ENCODE data around the gene LAMC2. TPM values are rescaled to one million over a fixed set of nuclear protein-coding genes. Genes with fewer than 3 reads are reported as not detected.

The LAMC2 gene
- total and polyA plus RNA-seq, 2 of the 8 experiments (the other 6 are each of a cell fraction or from before 2014, with no cell fraction given), result 4.6 to 12.9 TPM

DNA sequence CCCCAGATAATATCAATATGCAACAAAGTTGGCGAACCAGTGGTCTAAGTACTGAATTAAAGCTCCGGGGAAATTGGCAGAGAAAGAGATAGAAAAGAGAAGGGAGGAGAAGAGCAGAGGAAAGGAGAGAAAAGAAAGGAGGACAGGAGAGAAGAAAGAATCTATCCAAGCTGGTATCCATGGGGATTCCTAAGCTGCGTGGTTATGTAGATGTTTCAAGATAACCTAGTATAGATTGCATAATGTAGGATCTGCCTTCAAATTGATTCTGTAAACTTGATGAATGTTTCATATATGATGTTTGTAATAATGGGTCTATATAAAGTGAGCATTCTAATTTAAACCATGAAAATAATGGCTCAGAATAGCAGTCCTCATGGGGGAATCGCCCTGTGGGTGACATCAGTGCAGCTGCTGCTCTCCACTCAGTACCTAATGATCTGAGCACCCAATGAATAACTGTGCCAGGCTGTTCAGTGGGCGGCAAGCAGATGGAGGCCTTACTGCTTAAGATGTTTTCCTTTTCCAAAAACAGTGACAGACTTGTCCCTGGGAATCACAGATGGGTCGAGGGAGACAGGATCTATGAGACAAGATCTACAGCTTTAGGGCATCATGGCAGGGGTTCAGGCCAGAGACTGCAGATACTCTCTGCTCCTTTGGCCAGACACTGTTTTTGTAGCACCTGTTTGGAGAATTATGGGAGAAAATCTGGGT is 78.0 kb downstream of the LAMC2 start:
- Histone ChIP-seq H3K14ac (ENCODE audit: insufficient read length) (no peak overlapping the region), H3K79me2 (ENCODE audit: control insufficient read depth in 1 of 2, insufficient read depth in 2 of 2, low read length in 2 of 2) (no peaks in the 10 kb centered on the region), H3K36me3 (ENCODE audit: control insufficient read depth in 2 of 4, insufficient read depth in 4 of 4, low read length in 3 of 4) (no peaks in the 10 kb centered on the region), H3K9ac (replicated peaks in 1 of 4; ENCODE audit: extremely low read depth in 1 of 4, low read depth in 3 of 4, low read length in 3 of 4) (no peak overlapping the region), H3K79me1 (ENCODE audit: low read depth, low read length) (no peaks in the 10 kb centered on the region), H3K27ac (ENCODE audit: low read depth, low read length) (no peak overlapping the region), H3K27me3 (replicated peaks in 1 of 4; ENCODE audit: control insufficient read depth in 3 of 4, extremely low read depth in 1 of 4, insufficient read depth in 3 of 4, low read length in 3 of 4) (no peaks in the 10 kb centered on the region), H2BK120ac (replicated peaks; ENCODE audit: low read depth, low read length) (no peak overlapping the region), H4K20me1 (replicated peaks in 1 of 2; ENCODE audit: control insufficient read depth in 1 of 2, insufficient read depth in 2 of 2, low read length in 2 of 2) (no peaks in the 10 kb centered on the region), H3K4me2 (ENCODE audit: insufficient read depth in 1 of 2, low read depth in 2 of 2, low read length in 2 of 2) (no peak overlapping the region), H3K4ac (replicated peaks; ENCODE audit: insufficient read length, low read depth, low read length) (no peak overlapping the region), H3K4me1 (replicated peaks in 1 of 4; ENCODE audit: control insufficient read depth in 3 of 4, insufficient read depth in 4 of 4, low read length in 3 of 4) (peaks cover 0 to 6% (median 0%) of the 10 kb centered on the region in 4 experiments; a peak in 2 of 7 replicates), H4K5ac (ENCODE audit: insufficient read length, low read depth, low read length) (no peak overlapping the region), H2BK15ac (ENCODE audit: low read length) (no peak overlapping the region), H3K4me3 (ENCODE audit: extremely low read depth in 1 of 4, insufficient read depth in 2 of 4, low read depth in 3 of 4, low read length in 4 of 4) (no peak overlapping the region), H4K91ac (replicated peaks; ENCODE audit: insufficient read length, low read length) (no peak overlapping the region), H3K56ac (replicated peaks; ENCODE audit: insufficient read length, low read depth, low read length) (no peak overlapping the region), H3K23me2 (ENCODE audit: low read depth, low read length) (no peaks in the 10 kb centered on the region), H2BK5ac (ENCODE audit: low read depth, low read length) (no peak overlapping the region), H3K18ac (ENCODE audit: extremely low read depth, low read length) (no peak overlapping the region), H2AFZ (ENCODE audit: low read length) (no peak overlapping the region), H2AK5ac (ENCODE audit: low read depth, low read length) (no peak overlapping the region), H3K9me3 (ENCODE audit: insufficient read depth in 2 of 2, low read depth in 1 of 2, low read length in 1 of 2) (no peaks in the 10 kb centered on the region), H2BK20ac (ENCODE audit: low read length) (no peak overlapping the region), H4K8ac (ENCODE audit: extremely low read depth, insufficient read depth, low read length) (no peak overlapping the region), H3K23ac (ENCODE audit: insufficient read length) (no peak overlapping the region), H2BK12ac (ENCODE audit: low read depth, low read length) (no peak overlapping the region)
- CTCF ChIA-PET (ENCODE audit: partially characterized antibody), result interaction anchor here (1.2 to 7.4 kb wide), 5 partner anchors 16 to 36 kb away, joined by 3 to 53 read pairs (median 5); no protein-coding TSS in a partner anchor
- no peak for FAIRE-seq
- POLR2A ChIA-PET (ENCODE audit: partially characterized antibody), result no interaction called here
- WGBS, 2 experiments (ENCODE audit: extremely low coverage in 1 of 2, insufficient coverage in 1 of 2, insufficient read length in 1 of 2, insufficient replicate concordance in 2 of 2, low coverage in 1 of 2, low lambda C conversion rate in 2 of 2, missing lambda C conversion rate in 1 of 2), result 79% methylated on average over 6 of the region's 6 CpGs; no CpG with 5 or more reads in 1 of the 2 experiments
- TF ChIP-seq TCF12 (IDR thresholded peaks at IDR 0.05; ENCODE audit: low read depth, low read length), result no peak
- TF ChIP-seq KDM5A (IDR thresholded peaks at IDR 0.05; ENCODE audit: low read length), result no peak
- no peak for TF ChIP-seq ASH2L (IDR thresholded peaks at IDR 0.05; ENCODE audit: low read length)
- TF ChIP-seq BRCA1 (IDR thresholded peaks at IDR 0.05; ENCODE audit: low read depth, low read length), result no peak
- TF ChIP-seq CHD1 (IDR thresholded peaks at IDR 0.05; ENCODE audit: low read depth, low read length), result no peak
- TF ChIP-seq SUZ12 (IDR thresholded peaks at IDR 0.05; ENCODE audit: low read length), result no peak
- no peak for TF ChIP-seq HDAC2 (IDR thresholded peaks at IDR 0.05; ENCODE audit: borderline replicate concordance in 1 of 2, low read depth in 2 of 2, low read length in 2 of 2)
- no peak for TF ChIP-seq NANOG (IDR thresholded peaks at IDR 0.05; ENCODE audit: insufficient read depth, low read depth, low read length, poor library complexity, severe bottlenecking)
- TF ChIP-seq ZNF274 (IDR thresholded peaks at IDR 0.05; ENCODE audit: borderline replicate concordance, extremely low read depth, low read length), result no peak
- no peak for TF ChIP-seq CTBP2 (IDR thresholded peaks at IDR 0.05; ENCODE audit: borderline replicate concordance, insufficient read depth, insufficient read length, low read length)
- no peak for TF ChIP-seq GABPA (IDR thresholded peaks at IDR 0.05; ENCODE audit: borderline replicate concordance, insufficient read depth, low read length)
- no peak for TF ChIP-seq RNF2 (IDR thresholded peaks at IDR 0.05; ENCODE audit: borderline replicate concordance, low read depth, low read length, missing control alignments, poor library complexity, severe bottlenecking)
- DNase-seq (ENCODE audit: low read depth in 1 of 2, low spot score in 2 of 2), result no peak
